D721Med (cell line): ENCODE measurements around the gene FAM78A.

Source experiments
- DNase-seq: peaks from one replicate; pipeline ENCODE4 v3.0.0; 2011; ENCODE audit warnings: low spot score; ENCODE audit not compliant: insufficient read length
- FAIRE-seq: peaks from 2 replicates; lab custom pipeline; 2011; peaks lifted over from hg19 to GRCh38; lab: Jason Lieb, UNC
- CTCF ChIP-seq: IDR thresholded peaks from 2 replicates; pipeline ENCODE4 v1.5.1; 2012; ENCODE audit warnings: mild to moderate bottlenecking, control low read depth; ENCODE audit not compliant: insufficient read depth; ENCODE audit errors: missing control alignments

The FAM78A gene, protein sequence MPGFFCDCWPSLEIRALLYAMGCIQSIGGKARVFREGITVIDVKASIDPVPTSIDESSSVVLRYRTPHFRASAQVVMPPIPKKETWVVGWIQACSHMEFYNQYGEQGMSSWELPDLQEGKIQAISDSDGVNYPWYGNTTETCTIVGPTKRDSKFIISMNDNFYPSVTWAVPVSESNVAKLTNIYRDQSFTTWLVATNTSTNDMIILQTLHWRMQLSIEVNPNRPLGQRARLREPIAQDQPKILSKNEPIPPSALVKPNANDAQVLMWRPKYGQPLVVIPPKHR

DNA sequence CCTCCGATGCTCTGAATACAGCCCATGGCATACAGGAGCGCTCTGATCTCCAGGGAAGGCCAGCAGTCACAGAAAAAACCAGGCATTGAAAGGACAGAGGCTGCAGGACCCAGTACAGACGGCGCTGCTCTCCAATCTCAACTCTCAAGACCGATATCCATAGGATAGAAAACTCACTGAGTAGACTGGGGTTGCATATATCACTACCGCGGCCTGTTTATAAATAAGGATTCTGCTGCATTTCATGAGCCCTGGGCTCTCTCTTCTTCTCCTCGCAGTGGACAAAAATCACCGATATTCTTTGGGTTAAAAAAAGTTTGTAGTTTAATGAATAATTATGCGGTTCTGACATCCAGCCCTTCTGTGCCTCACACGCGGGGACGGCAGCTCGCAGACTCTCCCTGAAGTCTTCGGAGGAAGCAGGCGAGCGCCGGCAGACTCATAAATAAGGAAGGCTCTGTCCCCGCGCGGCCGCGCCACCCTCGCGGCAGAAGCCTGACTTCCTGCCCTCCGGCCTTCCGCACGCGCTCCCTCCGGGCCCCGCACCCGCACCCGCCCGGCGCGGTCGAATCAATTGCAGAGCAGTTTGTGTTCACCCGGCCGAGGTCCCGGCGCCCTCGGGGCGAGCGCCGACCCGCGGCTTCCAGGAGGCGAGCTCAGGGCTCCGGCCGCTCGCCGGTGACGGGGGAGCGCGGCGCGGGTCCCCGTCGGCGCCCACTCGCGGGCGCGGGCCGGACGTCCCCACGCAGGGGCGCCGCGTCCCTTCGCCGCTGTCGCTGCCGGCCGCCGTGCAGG is at the start of gene FAM78A:
TSS of gene FAM78A (minus strand) at position 417 of the 795 bp plus-strand sequence. CDS start at position 86, 331 bp downstream.
- DNase-seq (no peak), FAIRE-seq (no peak)
- no peak for TF ChIP-seq CTCF

DNA sequence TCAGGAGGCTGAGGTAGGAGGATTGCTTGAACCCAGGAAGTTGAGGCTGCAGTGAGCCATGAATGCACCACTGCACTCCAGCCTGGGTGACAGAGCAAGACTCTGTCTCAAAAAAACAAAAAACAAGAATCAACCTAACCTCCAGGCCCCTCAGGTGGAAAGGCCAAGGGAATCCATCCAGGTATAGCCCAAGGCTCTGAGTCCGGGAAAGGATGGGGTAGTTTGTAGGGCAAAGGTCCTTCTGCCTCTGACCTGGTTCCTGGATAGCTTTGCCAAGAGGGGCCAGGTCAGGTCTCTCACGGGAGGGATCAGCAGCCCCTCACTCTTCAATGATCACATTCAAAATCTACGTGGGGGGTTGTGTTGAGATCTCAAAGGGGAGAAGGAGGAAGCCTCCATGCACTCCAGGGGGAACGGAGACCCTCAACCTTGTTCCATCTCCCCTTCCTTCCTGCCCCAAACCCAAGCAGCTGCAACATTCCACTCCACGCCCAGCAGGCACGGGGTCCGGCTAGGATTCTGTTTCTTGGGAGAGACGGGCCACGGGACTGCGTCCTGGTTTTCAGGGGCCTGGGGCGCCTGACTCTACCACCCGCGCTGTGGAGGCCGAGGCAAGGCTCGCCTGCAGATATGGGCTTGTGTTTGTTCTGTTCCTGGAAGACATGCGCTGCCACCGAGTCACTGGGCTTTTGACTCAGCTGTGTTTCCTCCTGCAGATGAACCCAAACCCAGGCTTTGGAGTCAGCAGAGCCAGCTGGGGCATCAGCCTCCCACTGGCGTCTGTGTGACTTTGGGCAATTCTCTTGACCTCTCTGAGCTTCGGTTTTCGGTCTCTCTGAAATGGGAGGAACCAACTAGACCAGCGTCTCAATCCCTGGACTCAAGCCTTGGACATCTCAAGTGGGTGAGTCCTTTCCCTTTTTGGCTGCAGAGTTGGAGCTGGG is 48.7 kb upstream of the FAM78A start:
- DNase-seq, result no peak
- TF ChIP-seq CTCF, result no peak
- no peak for FAIRE-seq

DNA sequence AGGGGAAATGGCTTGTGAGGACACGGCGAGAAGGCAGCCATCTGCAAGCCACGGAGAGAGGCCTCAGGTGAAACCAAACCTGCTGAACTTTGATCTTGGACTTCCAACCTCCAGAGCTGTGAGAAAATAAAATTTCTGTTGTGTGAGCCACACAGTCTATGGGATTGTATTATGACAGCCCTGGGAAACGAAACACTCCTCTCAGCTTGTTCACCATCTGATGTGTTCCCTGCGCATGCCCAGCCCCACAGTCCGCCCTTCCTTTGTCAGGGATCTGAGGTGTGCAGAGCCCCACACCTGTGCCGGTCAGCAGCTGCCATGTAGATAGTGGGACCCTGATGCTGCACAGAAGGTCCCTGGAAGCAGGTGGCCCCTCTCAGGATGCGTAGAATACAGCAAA is 47.3 kb upstream of the FAM78A start:
- no peak for TF ChIP-seq CTCF
- DNase-seq (no peak), FAIRE-seq (no peak)

GRCh38 chr9:131320031-131320685 is 43.8 kb upstream of the FAM78A start:
- DNase-seq, result no peak
- TF ChIP-seq CTCF, result no peak

DNA sequence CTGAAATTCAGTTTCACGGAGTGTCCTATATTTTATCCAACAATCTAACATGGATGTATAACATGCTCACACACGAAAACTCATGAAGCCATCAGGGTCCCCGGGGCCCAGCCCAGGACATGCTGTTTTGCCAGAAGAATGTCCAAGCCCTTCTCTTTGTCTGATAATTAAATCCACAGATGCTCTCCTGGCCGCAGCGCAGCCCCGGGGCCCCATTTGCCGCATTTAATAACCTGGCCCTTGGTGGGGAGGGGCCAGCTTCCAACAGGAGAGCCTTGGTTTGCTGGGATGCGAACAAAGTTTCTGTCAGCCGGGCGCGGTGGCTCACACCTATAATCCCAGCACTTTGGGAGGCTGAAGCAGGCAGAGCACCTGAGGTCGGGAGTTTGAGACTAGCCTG is 43.2 kb upstream of the FAM78A start:
- FAIRE-seq (no peak), DNase-seq (no peak)
- TF ChIP-seq CTCF, result no peak

More at GRCh38 chr9:131320031-131320685, 43.8 kb upstream of the FAM78A start:
- FAIRE-seq, result no peak

- DNase-seq, result no peak
- FAIRE-seq, result no peak
- no peak for TF ChIP-seq CTCF
Observed at GRCh38 chr9:131318231-131319085, 42.1 kb upstream of the FAM78A start.
